Stimulated activated CD8-positive, alpha-beta memory T cell treated with anti-CD3 and anti-CD28 coated beads, Interleukin-4, amount 100 ng/mL, for 4 hours (primary cell): Measurements from ENCODE around the gene TCEA2.
A peak's percentile ranks its signal among the peaks of the same experiment; 100 is the strongest.
"Not testable (repeated sequence)": the region's sequence is repeated elsewhere in the genome, so short reads cannot be mapped to it uniquely, and the experiment has no call there.

Experiments used
- DNase-seq, 2 donors: peaks; one replicate each; pipeline ENCODE4 v3.0.0-alpha.2; 2020; ENCODE audit warnings: low read depth in 2 of 2, low spot score in 1 of 2

TCEA2 gene

GRCh38 chr20:64077094-64077493 is 14.1 kb downstream of the TCEA2 start:
- no peak for DNase-seq

DNA sequence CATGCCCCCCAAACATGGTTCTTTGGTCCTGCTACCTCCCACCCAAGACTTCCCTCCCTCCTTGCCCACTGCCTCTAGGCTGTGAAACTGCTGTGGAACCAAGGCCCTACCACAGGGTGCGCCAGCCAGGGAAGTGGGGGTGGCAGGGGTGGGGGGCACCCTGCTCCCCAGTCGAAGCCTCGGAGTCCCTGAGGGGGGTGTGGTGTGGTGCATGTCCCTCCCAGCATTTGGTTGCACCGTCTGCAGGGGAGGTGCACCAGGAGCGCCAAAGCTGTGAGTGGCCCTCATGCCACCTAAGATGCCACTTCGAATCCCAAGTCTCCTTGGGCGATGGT is 14.5 kb downstream of the TCEA2 start:
- DNase-seq = no peak

GRCh38 chr20:64077876-64078551 is 15.0 kb downstream of the TCEA2 start:
- no peak for DNase-seq

- no peak for DNase-seq
Observed at GRCh38 chr20:64078934-64079272, 15.9 kb downstream of the TCEA2 start.

DNA sequence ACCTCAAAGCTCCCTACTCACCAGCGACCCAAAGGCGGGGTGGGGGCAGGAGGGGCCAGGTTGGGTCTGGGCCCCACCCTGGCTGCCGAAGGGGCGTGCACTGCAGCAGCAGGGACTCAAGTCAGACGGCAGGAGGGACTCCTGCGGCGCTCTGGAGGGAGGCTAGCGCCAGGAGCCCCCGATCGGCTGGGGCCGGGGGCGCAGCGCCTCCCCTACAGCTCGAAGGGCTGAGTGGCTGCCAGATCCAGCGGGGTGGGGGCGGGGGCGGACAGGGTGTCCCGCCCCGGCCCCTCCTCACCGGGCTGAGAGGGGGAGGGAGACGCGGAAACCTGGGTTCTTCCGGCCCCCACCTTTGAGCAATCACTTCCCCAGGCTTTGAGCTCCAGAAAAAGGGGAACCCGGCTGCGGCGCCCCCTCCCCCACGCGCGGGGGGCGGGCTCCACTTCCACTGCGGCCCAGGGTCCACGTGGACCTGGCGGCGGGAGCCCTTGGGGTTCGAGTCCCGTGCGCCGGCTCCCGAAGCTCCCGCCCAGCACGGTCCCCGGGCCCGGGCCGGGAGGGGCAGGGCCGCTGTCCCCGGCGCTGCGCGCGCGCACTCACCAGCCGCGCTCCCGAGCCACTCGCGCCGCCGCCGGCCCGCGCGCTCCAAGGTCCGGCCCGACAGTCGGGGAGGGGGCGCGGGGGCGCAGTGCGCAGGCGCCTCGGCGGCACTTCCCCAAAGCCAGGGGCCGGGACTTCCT is 16.4 kb downstream of the TCEA2 start, which contains the start of gene RGS19:
Gene RGS19 (minus strand): TSS at position 246 of the 740 bp plus-strand sequence. CDS start 2,632 bp downstream, outside the sequence.
- peak in 1 of 2 donors; percentile 48 for DNase-seq

GRCh38 chr20:64080013-64080812 is 17.2 kb downstream of the TCEA2 start, which contains the start of gene OPRL1:
Gene OPRL1, plus strand, starts transcription at chr20:64080082. Its CDS starts 12,639 bp downstream, at chr20:64092721.
- DNase-seq = no peak

GRCh38 chr20:64080813-64081623 is 18.0 kb downstream of the TCEA2 start:
- DNase-seq = no peak

DNA sequence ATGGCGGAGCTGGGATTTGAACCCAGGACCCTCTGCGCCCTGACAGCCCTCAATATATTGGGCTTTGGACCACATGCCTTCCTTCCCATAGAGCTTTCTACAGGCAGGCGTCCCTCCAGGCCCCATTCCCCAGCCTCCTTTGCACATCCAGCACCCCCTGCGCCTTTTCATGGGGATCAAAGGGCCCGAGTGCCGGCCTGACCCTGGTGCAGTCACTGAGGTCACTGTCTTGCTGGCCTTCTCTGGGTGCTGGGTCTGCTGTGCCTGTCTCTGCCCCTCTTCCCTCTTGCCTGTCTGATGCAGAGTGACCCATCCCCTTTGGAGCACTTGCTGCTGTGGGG is 18.6 kb downstream of the TCEA2 start:
- no peak for DNase-seq

GRCh38 chr20:64082126-64082731 is 19.2 kb downstream of the TCEA2 start:
- DNase-seq = no peak

- no peak for DNase-seq
Observed at GRCh38 chr20:64082820-64083377, 19.9 kb downstream of the TCEA2 start.

- peak in 1 of 2 donors; percentile 31 for DNase-seq
Observed at GRCh38 chr20:64083378-64083803, 20.4 kb downstream of the TCEA2 start.

- DNase-seq = no peak
Observed at GRCh38 chr20:64083804-64084684, 21.0 kb downstream of the TCEA2 start, which contains the start of gene LKAAEAR1. Gene LKAAEAR1, minus strand, starts transcription at chr20:64084398. Its CDS starts 179 bp downstream, at chr20:64084219.

DNA sequence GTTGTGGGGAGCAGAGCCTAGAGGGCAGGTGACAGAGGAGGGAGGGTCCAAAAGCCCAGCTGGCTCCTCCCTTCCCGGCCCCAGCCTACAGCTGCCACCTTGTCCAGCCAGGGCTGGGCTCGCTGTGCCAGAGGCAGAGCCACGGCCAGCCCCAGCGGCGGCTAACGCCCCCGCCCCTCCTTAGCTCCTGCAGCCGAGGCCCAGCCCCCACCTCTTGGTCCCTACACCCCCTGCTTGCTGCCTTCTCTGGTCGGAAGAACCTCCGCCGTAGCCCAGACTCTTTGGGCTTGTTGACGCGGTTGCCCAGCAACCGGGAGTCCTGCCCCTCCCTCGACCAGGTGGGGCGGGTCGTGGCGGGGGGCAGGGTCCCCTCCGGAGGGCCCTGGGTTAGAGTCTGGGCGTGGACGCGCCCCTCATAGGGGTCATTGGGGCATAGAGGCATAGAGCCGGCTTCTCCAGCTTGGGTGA is 21.7 kb downstream of the TCEA2 start:
- no peak for DNase-seq

DNA sequence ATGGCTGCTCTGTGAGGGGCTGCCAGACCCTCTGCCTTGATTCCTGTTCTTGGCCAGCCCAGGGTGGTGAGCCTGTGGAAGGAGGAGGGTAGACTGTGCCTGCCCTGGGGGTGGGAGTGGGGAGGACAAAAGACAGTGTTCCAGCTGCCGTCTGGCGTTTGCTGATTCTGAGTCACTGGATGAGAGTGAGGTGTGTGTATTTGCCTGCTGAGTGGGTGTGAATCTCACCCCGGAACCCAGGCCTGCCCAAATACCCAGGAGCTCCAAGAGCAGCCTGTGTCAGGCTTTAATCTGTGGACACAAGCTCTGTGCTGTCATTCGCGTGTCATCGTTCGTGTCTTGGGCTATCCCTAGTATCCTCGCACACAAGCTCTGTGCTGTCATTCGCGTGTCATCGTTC is 23.8 kb downstream of the TCEA2 start:
- no peak for DNase-seq

DNA sequence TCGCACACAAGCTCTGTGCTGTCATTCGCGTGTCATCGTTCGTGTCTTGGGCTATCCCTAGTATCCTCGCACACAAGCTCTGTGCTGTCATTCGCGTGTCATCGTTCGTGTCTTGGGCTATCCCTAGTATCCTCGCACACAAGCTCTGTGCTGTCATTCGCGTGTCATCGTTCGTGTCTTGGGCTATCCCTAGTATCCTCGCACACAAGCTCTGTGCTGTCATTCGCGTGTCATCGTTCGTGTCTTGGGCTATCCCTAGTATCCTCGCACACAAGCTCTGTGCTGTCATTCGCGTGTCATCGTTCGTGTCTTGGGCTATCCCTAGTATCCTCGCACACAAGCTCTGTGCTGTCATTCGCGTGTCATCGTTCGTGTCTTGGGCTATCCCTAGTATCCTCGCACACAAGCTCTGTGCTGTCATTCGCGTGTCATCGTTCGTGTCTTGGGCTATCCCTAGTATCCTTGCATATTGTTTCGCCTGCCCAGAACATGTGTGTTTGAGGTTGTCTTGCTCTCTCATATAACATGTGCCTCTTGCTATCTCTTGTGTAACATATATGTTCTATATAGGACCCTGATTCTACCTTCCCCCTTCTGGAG is 24.3 kb downstream of the TCEA2 start:
- not testable (repeated sequence) for DNase-seq

- DNase-seq = not testable (repeated sequence)
Observed at GRCh38 chr20:64088586-64088985, 25.6 kb downstream of the TCEA2 start.

DNA sequence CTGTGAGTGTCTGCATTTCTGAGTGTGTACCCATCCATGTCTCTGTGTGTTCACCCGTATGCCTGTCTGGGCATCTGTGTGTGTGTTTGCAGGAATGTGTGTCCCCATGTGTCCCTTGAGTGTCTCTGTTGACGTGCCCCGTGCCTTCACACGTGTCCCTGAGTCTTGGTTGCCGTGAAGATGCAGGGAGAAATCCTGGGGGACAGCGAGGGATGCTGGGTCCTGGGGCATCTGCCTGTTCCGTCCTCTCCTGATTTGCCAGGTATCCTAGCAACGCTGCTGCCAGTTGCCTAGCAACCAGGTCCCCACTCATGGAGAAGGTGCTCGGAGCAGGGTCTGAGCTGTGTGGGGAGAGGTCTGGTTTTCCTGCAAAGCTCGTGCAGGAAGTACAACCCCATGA is 27.2 kb downstream of the TCEA2 start:
- no peak for DNase-seq

DNA sequence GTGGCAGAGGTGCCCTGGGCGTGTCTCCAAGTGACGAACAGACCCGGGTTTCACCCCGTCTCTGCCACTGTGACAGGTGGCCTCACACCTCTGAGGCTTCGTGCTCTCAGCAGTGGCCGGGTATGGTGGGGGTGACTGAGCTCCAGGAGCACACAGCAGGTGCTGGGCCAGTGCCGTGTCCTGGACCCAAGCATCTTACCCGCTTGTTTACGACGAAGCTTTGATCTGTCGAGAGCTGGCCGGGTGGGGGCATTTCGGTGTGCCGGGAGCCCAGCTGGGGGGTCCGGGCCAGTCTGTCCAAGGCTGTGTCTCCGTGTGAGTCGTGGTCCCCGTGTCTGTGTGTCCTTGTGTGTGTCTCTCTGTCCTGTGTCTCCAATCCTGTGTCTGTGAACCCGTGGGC is 28.3 kb downstream of the TCEA2 start:
- DNase-seq = no peak

GRCh38 chr20:64091770-64092169 is 28.8 kb downstream of the TCEA2 start:
- no peak for DNase-seq
